ENCODE data around the gene DUSP3.

GRCh38 chr17:43822570-43823190 is 43.9 kb upstream of the DUSP3 start:
- TF ChIP-seq EZH2 (IDR thresholded peaks at IDR 0.05; ENCODE audit: insufficient read depth, poor library complexity, severe bottlenecking) = no peak
- TF ChIP-seq EZH2phosphoT487 (IDR thresholded peaks at IDR 0.05; ENCODE audit: insufficient read depth, low read depth) = no peak

All from GM23248 (cell line).